GM12874 (cell line): Measurements from ENCODE around the gene TMEM108.

ENCODE experiments used
- TF ChIP-seq, protein P1 (sequence below): IDR thresholded peaks from 2 replicates; pipeline ENCODE4 v1.5.1; 2011; ENCODE audit warnings: low read depth, mild to moderate bottlenecking, control low read depth, low read length, moderate library complexity; ENCODE audit not compliant: insufficient read depth

The TMEM108 gene

GRCh38 chr3:133021206-133021605 is 17.0 kb upstream of the TMEM108 start:
- TF ChIP-seq, protein P1, sequence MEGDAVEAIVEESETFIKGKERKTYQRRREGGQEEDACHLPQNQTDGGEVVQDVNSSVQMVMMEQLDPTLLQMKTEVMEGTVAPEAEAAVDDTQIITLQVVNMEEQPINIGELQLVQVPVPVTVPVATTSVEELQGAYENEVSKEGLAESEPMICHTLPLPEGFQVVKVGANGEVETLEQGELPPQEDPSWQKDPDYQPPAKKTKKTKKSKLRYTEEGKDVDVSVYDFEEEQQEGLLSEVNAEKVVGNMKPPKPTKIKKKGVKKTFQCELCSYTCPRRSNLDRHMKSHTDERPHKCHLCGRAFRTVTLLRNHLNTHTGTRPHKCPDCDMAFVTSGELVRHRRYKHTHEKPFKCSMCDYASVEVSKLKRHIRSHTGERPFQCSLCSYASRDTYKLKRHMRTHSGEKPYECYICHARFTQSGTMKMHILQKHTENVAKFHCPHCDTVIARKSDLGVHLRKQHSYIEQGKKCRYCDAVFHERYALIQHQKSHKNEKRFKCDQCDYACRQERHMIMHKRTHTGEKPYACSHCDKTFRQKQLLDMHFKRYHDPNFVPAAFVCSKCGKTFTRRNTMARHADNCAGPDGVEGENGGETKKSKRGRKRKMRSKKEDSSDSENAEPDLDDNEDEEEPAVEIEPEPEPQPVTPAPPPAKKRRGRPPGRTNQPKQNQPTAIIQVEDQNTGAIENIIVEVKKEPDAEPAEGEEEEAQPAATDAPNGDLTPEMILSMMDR: no peak

DNA sequence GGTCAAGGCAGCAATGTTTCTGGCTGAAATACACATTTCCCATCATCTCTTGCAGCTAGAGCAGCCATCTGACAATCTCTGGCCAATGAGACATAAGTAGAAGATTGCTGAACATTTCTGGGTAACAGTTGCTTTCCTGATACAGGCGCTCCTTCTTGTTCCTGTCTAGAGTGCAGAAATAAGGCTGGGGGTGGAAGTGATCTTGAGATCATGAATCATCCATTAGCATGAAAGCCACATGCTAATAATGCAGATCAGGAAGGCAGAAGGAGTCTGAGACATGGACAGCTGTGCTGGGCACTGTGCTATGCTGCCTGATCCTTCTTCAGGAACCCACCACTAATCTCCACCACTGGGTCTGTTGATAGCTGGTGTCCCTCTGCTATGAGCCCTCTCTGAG is 14.8 kb upstream of the TMEM108 start:
- TF ChIP-seq, protein P1: no peak

- TF ChIP-seq, protein P1: no peak
These were observed 12.6 kb upstream of the TMEM108 start for GRCh38 chr3:133025546-133025945.

- TF ChIP-seq, protein P1: no peak
These were observed 5.9 kb upstream of the TMEM108 start for GRCh38 chr3:133032301-133032700.

GRCh38 chr3:133037436-133037835 is 755 bp upstream of the TMEM108 start:
- TF ChIP-seq, protein P1: no peak

GRCh38 chr3:133038731-133039375 is 662 bp downstream of the TMEM108 start:
- TF ChIP-seq, protein P1: no peak

DNA sequence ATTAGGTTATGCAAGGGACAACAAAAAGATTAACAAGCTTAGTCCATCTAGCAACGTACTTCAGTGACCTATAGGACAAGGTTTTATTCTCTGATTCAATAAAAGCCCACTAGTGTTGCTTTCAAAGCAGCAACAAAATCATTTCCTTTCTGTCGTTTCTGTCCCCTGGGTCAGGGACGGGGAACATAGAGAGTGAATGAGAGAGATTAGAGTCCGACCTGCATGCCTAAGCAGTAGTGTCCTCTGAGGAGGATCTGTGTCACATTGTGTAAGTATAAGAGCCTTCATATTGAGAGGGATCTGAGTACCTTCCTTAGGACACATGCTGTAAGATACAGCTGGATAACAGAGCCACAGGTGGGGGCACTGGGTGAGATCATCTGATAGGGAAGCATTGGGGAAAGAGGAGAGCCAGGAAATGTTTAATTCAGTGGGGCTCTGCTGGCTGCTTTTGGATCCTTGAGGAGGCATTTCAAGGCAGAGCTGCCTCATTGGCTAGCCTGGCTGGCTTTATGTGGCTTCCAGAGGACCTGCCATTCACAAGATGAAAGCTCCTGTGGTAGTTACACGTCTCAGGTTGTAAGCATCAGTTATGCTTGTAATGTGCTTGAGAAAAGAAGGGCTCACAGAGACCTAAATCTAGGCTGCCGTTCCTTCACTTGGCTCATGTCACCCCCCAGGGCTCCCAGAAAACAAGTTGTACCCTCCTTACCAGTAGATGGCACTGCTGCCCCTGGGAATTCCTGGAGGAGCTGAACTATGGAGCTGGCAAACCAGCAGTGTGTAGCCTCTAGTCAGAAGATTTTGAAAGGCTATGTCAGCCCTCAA is 2.7 kb downstream of the TMEM108 start:
- TF ChIP-seq, protein P1: peak; percentile 54
